ENCODE measurements around the gene EMILIN3.

The EMILIN3 gene

DNA sequence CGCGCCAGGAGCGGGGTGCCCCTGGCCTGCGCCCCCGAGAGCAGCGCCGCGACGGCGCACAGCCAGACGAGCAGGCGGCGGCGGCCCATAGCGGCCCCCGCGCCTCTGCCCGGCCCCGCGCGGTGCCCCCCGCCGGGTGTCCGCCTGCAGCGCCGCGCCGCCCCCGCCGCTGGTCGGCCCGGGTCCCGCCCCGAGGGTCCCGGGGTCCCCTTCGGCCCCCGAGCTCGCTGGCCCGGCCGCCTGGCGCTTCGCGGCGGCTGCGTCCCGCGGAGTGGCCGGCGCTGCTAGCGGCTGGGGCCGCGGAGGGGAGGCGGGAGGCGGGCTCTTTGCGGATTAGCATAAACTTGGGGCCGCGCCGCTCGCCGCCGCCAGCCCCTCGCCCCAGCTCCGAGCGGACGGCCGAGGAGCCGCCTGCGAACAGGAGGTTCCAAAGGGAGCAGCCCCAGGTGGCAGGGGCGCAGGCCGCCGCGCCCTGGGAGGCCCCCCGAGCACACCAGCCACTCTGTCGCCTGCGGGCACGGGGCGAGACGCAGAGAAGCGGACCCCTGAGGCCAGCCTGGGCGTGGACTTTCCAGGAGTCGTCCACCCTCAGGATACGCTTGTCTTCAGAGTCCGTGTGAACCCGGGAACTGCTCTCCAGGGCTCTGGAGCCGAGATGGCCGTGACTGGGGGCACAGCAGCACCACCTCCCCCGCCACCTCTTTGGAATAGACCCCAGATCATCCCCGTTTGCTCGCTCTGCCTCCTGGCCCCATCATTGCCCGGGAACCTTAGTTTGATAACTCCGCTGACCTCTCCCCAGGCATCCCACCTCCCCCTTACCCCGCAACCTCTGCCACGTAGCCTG is at the start of gene EMILIN3:
Gene EMILIN3, minus strand, starts transcription at position 273 of the 847 bp plus-strand sequence. Its CDS starts 184 bp downstream, at position 89.
- H3K4me3 ChIP-seq (ENCODE audit: low read depth, low read length) = no peak within 1 kb of the TSS
- TF ChIP-seq, protein P1, sequence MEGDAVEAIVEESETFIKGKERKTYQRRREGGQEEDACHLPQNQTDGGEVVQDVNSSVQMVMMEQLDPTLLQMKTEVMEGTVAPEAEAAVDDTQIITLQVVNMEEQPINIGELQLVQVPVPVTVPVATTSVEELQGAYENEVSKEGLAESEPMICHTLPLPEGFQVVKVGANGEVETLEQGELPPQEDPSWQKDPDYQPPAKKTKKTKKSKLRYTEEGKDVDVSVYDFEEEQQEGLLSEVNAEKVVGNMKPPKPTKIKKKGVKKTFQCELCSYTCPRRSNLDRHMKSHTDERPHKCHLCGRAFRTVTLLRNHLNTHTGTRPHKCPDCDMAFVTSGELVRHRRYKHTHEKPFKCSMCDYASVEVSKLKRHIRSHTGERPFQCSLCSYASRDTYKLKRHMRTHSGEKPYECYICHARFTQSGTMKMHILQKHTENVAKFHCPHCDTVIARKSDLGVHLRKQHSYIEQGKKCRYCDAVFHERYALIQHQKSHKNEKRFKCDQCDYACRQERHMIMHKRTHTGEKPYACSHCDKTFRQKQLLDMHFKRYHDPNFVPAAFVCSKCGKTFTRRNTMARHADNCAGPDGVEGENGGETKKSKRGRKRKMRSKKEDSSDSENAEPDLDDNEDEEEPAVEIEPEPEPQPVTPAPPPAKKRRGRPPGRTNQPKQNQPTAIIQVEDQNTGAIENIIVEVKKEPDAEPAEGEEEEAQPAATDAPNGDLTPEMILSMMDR (IDR thresholded peaks at IDR 0.05; ENCODE audit: low read depth, low read length, missing control alignments) = no peak
- DNase-seq (ENCODE audit: low read depth) = no peak

DNA sequence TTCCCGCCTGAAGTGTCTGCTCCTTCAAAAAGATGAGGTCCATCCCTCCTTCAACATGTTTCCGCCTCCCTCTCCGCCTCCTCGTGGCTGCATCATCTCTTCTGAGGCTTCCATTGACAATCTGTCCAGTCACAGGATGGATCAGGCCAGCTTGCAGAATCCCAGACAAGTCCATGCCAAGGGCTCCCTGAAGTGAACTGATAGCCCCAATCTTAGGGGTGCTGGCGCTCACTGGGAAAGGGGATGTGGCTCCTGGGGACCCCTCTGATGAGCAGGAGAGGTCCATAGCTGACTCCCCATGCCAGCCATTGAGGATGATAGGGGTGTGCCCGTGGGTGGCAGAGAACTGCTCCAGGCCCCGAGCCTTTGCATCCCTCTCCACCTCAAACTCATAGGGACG is 48.6 kb upstream of the EMILIN3 start:
- TF ChIP-seq, protein P1 (IDR thresholded peaks at IDR 0.05; ENCODE audit: low read depth, low read length, missing control alignments) = no peak
- no peak for DNase-seq (ENCODE audit: low read depth)
- H3K4me3 ChIP-seq (ENCODE audit: low read depth, low read length) = no peak overlapping the region

GRCh38 chr20:41413169-41413568 is 46.6 kb upstream of the EMILIN3 start:
- TF ChIP-seq, protein P1 (IDR thresholded peaks at IDR 0.05; ENCODE audit: low read depth, low read length, missing control alignments) = no peak
- no peak for DNase-seq (ENCODE audit: low read depth)

GRCh38 chr20:41412324-41413120 is 45.9 kb upstream of the EMILIN3 start:
- no peak for DNase-seq (ENCODE audit: low read depth)
- TF ChIP-seq, protein P1 (IDR thresholded peaks at IDR 0.05; ENCODE audit: low read depth, low read length, missing control alignments) = no peak

More at GRCh38 chr20:41413169-41413568, 46.6 kb upstream of the EMILIN3 start:
- H3K4me3 ChIP-seq (ENCODE audit: low read depth, low read length) = no peak overlapping the region

DNA sequence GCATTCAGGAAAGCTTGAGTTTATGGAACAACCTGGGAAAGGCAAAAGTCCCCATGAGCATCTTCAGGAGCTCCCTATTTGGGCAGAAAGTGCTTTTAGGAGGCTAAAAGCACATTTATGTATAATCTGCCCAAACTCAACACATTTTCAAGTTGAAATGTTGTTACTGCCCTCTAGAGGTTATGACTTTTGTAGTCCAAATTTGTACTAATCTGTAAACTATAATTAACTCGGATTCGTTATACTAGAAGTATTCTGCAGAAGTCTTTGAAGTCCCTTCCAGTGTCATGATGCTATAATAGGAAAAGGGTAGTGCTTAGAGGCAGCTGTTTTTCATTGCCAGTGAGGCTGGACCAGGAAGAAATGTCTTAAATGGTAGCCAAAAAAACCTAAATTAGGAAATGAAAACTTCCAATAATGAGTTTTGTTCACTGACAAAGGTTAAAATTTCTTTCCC is 44.8 kb upstream of the EMILIN3 start:
- DNase-seq (ENCODE audit: low read depth) = no peak
- TF ChIP-seq, protein P1 (IDR thresholded peaks at IDR 0.05; ENCODE audit: low read depth, low read length, missing control alignments) = peak; percentile 36

More at GRCh38 chr20:41412324-41413120, 45.9 kb upstream of the EMILIN3 start:
- H3K4me3 ChIP-seq (ENCODE audit: low read depth, low read length) = no peak overlapping the region

DNA sequence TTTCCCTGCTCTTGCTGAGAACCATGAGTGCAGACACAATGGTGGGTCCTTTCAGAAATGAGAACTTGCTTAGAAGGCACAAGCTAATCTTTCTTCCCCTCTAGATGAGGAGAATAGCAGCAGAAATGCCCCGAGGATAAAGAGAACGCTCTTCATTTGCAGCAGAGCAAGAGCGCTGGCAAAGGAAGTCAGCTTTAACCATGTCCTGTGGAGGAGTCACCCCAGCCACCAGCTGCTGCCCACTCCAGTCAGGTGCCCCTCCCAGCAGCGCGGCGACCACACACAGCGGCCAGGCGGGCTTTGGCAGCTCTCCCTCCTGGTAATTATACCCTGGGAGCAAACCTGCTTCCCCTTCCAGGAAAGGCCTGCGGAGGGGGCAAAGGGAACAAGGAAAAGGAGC is 42.4 kb upstream of the EMILIN3 start:
- no peak for DNase-seq (ENCODE audit: low read depth)
- H3K4me3 ChIP-seq (ENCODE audit: low read depth, low read length) = no peak overlapping the region
- TF ChIP-seq, protein P1 (IDR thresholded peaks at IDR 0.05; ENCODE audit: low read depth, low read length, missing control alignments) = no peak

More for the DNA sequence above, 44.8 kb upstream of the EMILIN3 start:
- no peak overlapping the region for H3K4me3 ChIP-seq (ENCODE audit: low read depth, low read length)
